Heart left ventricle (tissue), 16 donors: Measurements from ENCODE around the gene PAN2. TPM values are rescaled to one million over a fixed set of nuclear protein-coding genes. Genes with fewer than 3 reads are reported as not detected.

Experiments used
- ATAC-seq, 4 donors: fragments of 200-7000 bp; cut with Tn5 transposase; one replicate each; pipeline ENCODE4 v1.9.1; 2020 to 2022; ENCODE audit warnings: moderate library complexity in 4 of 4, mild to moderate bottlenecking in 3 of 4, moderate number of reproducible peaks in 1 of 4
- DNase-seq, 5 donors: peaks; one replicate each; pipeline ENCODE4 v3.0.0-alpha.2; 2020
- H3K27ac ChIP-seq, 12 donors: fragments of 200-600 bp; sonication (generic) in 4 of 12; one replicate each; pipeline versions ENCODE4 v1.5.0 to v1.8.0; 2016 to 2022; ENCODE audit warnings: mild to moderate bottlenecking in 2 of 12
- H3K27me3 ChIP-seq, 9 donors: fragments of 200-600 bp; sonication (generic) in 2 of 9; one replicate each; pipeline versions ENCODE4 v1.5.1 to v1.8.0; 2016 to 2022; ENCODE audit warnings: mild to moderate bottlenecking in 3 of 9
- H3K36me3 ChIP-seq, 9 donors: fragments of 200-600 bp; sonication (generic) in 2 of 9; one replicate each; pipeline versions ENCODE4 v1.5.0 to v1.8.0; 2018 to 2022; ENCODE audit warnings: mild to moderate bottlenecking in 2 of 9
- H3K4me1 ChIP-seq, 12 donors: fragments of 200-600 bp; sonication (generic) in 4 of 12; one replicate each; pipeline versions ENCODE4 v1.5.0 to v1.8.0; 2016 to 2022; ENCODE audit warnings: mild to moderate bottlenecking in 3 of 12
- H3K4me3 ChIP-seq, 12 donors: fragments of 200-600 bp; sonication (generic) in 4 of 12; one replicate each; pipeline versions ENCODE4 v1.5.0 to v1.8.0; 2017 to 2022; ENCODE audit warnings: mild to moderate bottlenecking in 9 of 12, moderate library complexity in 4 of 12
- H3K9me3 ChIP-seq, 12 donors: fragments of 200-600 bp; sonication (generic) in 4 of 12; one replicate each; pipeline versions ENCODE4 v1.5.0 to v1.8.0; 2016 to 2022; ENCODE audit warnings: mild to moderate bottlenecking in 1 of 12
- POLR2A ChIP-seq, 2 donors: fragments of 450-650 bp; IDR thresholded peaks; one replicate each; pipeline ENCODE4 v1.6.1; 2017; ENCODE audit warnings: antibody characterized with exemption in 2 of 2, mild to moderate bottlenecking in 2 of 2, moderate library complexity in 2 of 2
- WGBS, 4 donors: extraction: QIAGEN DNeasy Blood & Tissue Kit in 2 of 4; methylation state at CpG; one replicate each; pipeline versions ENCODE4 v1.1.5 to v1.1.7; 2013 to 2018; 5-methylcytosine and 5-hydroxymethylcytosine counted together
- intact Hi-C, 10 donors: fragments of 100-400 bp; cut with DNase I; formaldehyde crosslinking; loops; one replicate each; pipeline versions ENCODE4 v1.11.1 to v1.14.2; 2022
- polyA plus RNA-seq, 2 donors: library from polyadenylated mRNA; stranded (reverse); fragments of 200-250 nt; gene quantifications; one replicate each; pipeline ENCODE4 v1.2.3, GENCODE V29; 2013
- total RNA-seq, 9 donors: library from RNA; depleted of rRNA in 2 of 9; stranded (reverse); fragments of >200 nt in 2 of 9; fragmentation: NEBNext Ultra II Directional in 3 of 9; extraction: Animal tissue kit (Norgen Biotek cat#: 25700) in 3 of 9; gene quantifications; one replicate each; pipeline versions ENCODE4 v1.1.0 to v1.2.4, GENCODE V29; 2016 to 2023
- TF ChIP-seq, protein P1 (sequence below), 12 donors: fragments of 200-600 bp; sonication (generic) in 4 of 12; IDR thresholded peaks; one replicate each; pipeline versions ENCODE4 v1.5.0 to v1.8.0; 2018 to 2022; ENCODE audit warnings: antibody characterized with exemption in 12 of 12, mild to moderate bottlenecking in 5 of 12
- donor health status: ischemic (EF 13 %, LVEDD 7.1; RV severe dilation, severe dysfunction).
- donor health status: healthy with polysubstance abuse.
- donor health status: DM: no; HTN: yes; CAD: no.
- donor health status: DM: no; HTN: no; CAD: no.
- donor health status: ischemic (EF 25% LVEDD 6.9; RV normal size, moderate dysfunction).
- donor health status: ischemic (EF 25% LVEDD 5.7; RV mildly dilated, moderate dysfunction).
- donor health status: healthy.
- donor health status: DM: yes; HTN: yes; CAD: no.
- donor health status: ischemic (EF 35%, LVEDD 5.7; RV mildly dilated, moderate dysfunction).
- donor health status: nonischemic (EF 11% LVEDD 7.7; RV severe dilation, severe dysfunction).
- donor health status: DM: yes; HTN: yes; CAD: no.
- donor health status: PGD.
- donor health status: ischemic (EF 29% LVEDD 5.4; RV normal size, mild dysfunction).
- donor health status: nonischemic (EF 23%, LVEDD 6.1; RV moderate dilation, normal function).

The PAN2 gene
- total and polyA plus RNA-seq, 11 donors: 12.3 to 44.7 (median 38.2) TPM

DNA sequence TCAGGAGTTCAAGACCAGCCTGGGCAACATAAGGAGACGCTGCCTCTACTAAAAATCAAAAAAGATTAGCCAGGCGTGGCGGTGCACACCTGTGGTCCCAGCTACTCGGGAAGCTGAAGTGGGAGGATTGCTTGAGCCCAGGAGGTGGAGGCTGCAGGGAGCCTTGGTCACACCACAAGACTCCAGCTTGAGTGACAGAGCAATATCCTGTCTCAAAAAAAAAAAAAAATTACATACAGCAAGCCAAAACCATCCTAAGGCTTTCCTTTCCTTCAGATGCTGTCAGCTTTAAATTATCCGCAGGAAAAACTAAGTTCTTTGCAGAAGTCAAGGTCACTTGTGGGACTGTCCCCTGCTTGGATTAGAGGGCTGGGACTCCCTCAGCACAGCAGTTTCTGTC is 35.0 kb downstream of the PAN2 start:
- Histone ChIP-seq H3K4me3 (peak overlapping the region in 11 of 12 donors; percentile 62 to 98 (median 85)), H3K4me1 (peaks cover 24 to 73% (median 56%) of the 10 kb centered on the region in 12 donors), H3K9me3 (no peaks in the 10 kb centered on the region), H3K36me3 (peaks cover 0 to 38% (median 16%) of the 10 kb centered on the region in 9 donors), H3K27ac (peak overlapping the region in 11 of 12 donors; percentile 91 to 100 (median 96)), H3K27me3 (no peaks in the 10 kb centered on the region)
- WGBS, 4 donors: 54 to 68% (median 63%) methylated on average over 5 of the region's 5 CpGs
- no peak for DNase-seq
- ATAC-seq: no peak
- TF ChIP-seq POLR2A (IDR thresholded peaks at IDR 0.05): no peak
- TF ChIP-seq, protein P1, sequence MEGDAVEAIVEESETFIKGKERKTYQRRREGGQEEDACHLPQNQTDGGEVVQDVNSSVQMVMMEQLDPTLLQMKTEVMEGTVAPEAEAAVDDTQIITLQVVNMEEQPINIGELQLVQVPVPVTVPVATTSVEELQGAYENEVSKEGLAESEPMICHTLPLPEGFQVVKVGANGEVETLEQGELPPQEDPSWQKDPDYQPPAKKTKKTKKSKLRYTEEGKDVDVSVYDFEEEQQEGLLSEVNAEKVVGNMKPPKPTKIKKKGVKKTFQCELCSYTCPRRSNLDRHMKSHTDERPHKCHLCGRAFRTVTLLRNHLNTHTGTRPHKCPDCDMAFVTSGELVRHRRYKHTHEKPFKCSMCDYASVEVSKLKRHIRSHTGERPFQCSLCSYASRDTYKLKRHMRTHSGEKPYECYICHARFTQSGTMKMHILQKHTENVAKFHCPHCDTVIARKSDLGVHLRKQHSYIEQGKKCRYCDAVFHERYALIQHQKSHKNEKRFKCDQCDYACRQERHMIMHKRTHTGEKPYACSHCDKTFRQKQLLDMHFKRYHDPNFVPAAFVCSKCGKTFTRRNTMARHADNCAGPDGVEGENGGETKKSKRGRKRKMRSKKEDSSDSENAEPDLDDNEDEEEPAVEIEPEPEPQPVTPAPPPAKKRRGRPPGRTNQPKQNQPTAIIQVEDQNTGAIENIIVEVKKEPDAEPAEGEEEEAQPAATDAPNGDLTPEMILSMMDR (IDR thresholded peaks at IDR 0.05): no peak
- intact Hi-C loops: loop anchor here in 1 of 10 donors (5.0 kb wide), 1 partner anchor 177 kb away; no protein-coding TSS in a partner anchor

DNA sequence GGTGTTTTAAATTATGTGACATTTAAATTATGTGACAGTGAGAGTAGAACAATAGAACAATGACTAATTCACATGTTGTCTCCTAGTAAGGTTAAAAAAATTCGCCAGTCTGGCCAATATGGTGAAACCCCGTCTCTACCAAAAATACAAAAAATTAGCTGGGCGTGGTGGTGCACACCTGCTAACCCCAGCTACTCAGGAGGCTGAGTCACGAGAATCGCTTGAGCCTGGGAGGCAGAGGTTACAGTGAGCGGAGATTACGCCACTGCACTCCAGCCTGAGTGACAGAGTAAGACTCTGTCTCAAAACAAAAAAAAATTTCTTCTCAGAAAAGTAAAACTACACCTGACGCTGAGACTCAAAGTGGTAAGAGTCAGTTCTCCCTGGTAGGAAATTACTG is 36.4 kb downstream of the PAN2 start:
- Histone ChIP-seq H3K27ac (peak overlapping the region in 4 of 12 donors; percentile 32 to 100 (median 96)), H3K9me3 (no peaks in the 10 kb centered on the region), H3K36me3 (peaks cover 0 to 39% (median 18%) of the 10 kb centered on the region in 9 donors), H3K27me3 (no peaks in the 10 kb centered on the region), H3K4me3 (peak overlapping the region in 1 of 12 donors; percentile 8), H3K4me1 (peaks cover 24 to 79% (median 64%) of the 10 kb centered on the region in 12 donors)
- DNase-seq (no peak), ATAC-seq (no peak)
- intact Hi-C loops: loop anchor here in 1 of 10 donors (5.0 kb wide), 1 partner anchor 175 kb away; no protein-coding TSS in a partner anchor
- TF ChIP-seq, protein P1 (IDR thresholded peaks at IDR 0.05): no peak
- no peak for TF ChIP-seq POLR2A (IDR thresholded peaks at IDR 0.05)
- WGBS, 4 donors: 92 to 94% (median 92%) methylated on average over 8 of the region's 8 CpGs

DNA sequence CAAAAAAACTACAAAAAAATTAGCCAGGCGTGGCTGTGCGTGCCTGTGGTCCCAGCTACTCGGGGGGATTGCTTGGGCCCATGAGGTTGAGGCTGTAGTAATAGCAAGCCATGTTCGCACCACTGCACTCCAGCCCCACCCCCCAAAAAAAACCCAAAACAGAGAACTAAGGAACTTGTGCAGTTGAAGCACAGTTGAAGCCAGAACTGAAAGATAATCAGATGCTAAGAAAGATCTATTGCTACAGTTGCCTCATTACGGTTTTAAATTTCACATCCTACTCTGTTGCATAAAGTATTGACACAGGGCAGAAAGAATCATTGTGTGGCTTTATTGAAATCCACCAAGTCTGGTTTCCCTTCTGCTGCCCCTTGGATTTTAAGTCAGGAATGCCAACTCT is 37.5 kb downstream of the PAN2 start:
- no peak for TF ChIP-seq POLR2A (IDR thresholded peaks at IDR 0.05)
- 56 to 74% (median 67%) methylated on average over 5 of the region's 5 CpGs for WGBS, 4 donors
- ATAC-seq (no peak), DNase-seq (no peak)
- Histone ChIP-seq H3K4me1 (peaks cover 16 to 78% (median 60%) of the 10 kb centered on the region in 12 donors), H3K4me3 (no peak overlapping the region), H3K9me3 (no peaks in the 10 kb centered on the region), H3K36me3 (peaks cover 0 to 46% (median 22%) of the 10 kb centered on the region in 9 donors), H3K27ac (peak overlapping the region in 1 of 12 donors; percentile 32), H3K27me3 (no peaks in the 10 kb centered on the region)
- intact Hi-C loops: loop anchor here in 1 of 10 donors (5.0 kb wide), 1 partner anchor 174 kb away; no protein-coding TSS in a partner anchor

DNA sequence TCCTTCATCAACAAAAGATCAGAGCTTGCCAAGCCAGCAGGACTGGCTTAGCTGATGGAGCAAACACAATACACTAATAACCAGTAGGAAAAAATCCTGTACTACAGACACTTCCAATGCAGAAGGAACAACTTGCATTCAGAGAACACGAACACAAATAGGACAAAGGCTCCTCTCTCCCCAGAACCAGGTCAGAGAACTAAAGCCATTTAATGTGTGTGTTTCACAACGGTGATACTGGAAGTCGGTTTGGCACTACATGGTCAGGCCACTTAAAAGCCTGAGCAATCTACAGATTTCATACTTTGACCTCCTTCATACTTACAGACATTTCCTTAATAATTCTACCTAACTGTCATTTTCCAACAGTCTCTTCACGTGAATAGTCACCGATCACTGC is 40.0 kb downstream of the PAN2 start:
- TF ChIP-seq, protein P1 (IDR thresholded peaks at IDR 0.05): no peak
- TF ChIP-seq POLR2A (IDR thresholded peaks at IDR 0.05): no peak
- Histone ChIP-seq H3K9me3 (no peaks in the 10 kb centered on the region), H3K4me1 (peaks cover 11 to 70% (median 46%) of the 10 kb centered on the region in 12 donors), H3K4me3 (no peak overlapping the region), H3K27me3 (no peaks in the 10 kb centered on the region), H3K36me3 (peaks cover 0 to 67% (median 41%) of the 10 kb centered on the region in 9 donors), H3K27ac (peak overlapping the region in 2 of 12 donors; percentile 13 to 34)
- 53 to 65% (median 58%) methylated on average over 5 of the region's 5 CpGs for WGBS, 4 donors
- peak in 3 of 4 donors; percentile 11 to 27 (median 19) for ATAC-seq
- no peak for DNase-seq
- intact Hi-C loops: no loop called here
